Keratinocyte (primary cell): ENCODE results near the gene HOXC4. TPM values are rescaled to one million over a fixed set of nuclear protein-coding genes. Genes with fewer than 3 reads are reported as not detected.

Experiments used
- DNase-seq: peaks from one replicate; pipeline ENCODE4 v3.0.0-alpha.2; 2011; ENCODE audit warnings: low read depth, missing footprints, low spot score
- FAIRE-seq: peaks from 2 replicates; lab custom pipeline; 2011; peaks lifted over from hg19 to GRCh38; lab: Jason Lieb, UNC
- H2AFZ ChIP-seq: 2 replicates; pipeline ENCODE4 v1.6.0; 2012; ENCODE audit warnings: low read length, control low read depth, inconsistent platforms; ENCODE audit not compliant: control insufficient read depth
- H3K27ac ChIP-seq: 2 replicates; pipeline ENCODE4 v1.5.1; 2011; ENCODE audit warnings: low read length; ENCODE audit not compliant: control insufficient read depth, insufficient read depth
- H3K27me3 ChIP-seq: 3 replicates; pipeline ENCODE4 v1.6.0; 2011; ENCODE audit warnings: low read length; ENCODE audit not compliant: control insufficient read depth, insufficient read depth; ENCODE audit errors: extremely low read depth
- H3K36me3 ChIP-seq, 2 experiments: 2 replicates in 1 of 2; 3 replicates in 1 of 2; pipeline ENCODE4 v1.5.1; 2011; ENCODE audit warnings: low read length in 2 of 2, mild to moderate bottlenecking in 1 of 2; ENCODE audit not compliant: control insufficient read depth in 2 of 2, insufficient read depth in 2 of 2; ENCODE audit errors: extremely low read depth in 1 of 2
- H3K4me1 ChIP-seq: 3 replicates; pipeline ENCODE4 v1.5.1; 2011; ENCODE audit warnings: low read length; ENCODE audit not compliant: control insufficient read depth, insufficient read depth; ENCODE audit errors: extremely low read depth
- H3K4me2 ChIP-seq: 3 replicates; pipeline ENCODE4 v1.6.0; 2011; ENCODE audit warnings: low read depth, low read length; ENCODE audit not compliant: control insufficient read depth, insufficient read depth; ENCODE audit errors: extremely low read depth
- H3K4me3 ChIP-seq, 3 experiments: fragments of 200-600 bp in 1 of 3; sonication (generic) in 1 of 3; 2 replicates in 2 of 3; 3 replicates in 1 of 3; pipeline ENCODE4 v1.5.1; 2011 to 2016; ENCODE audit warnings: low read length in 3 of 3, mild to moderate bottlenecking in 3 of 3, control low read depth in 2 of 3, inconsistent platforms in 1 of 3, low read depth in 1 of 3, mixed read lengths in 1 of 3, mixed run types in 1 of 3, moderate library complexity in 1 of 3; ENCODE audit not compliant: control insufficient read depth in 2 of 3, insufficient read depth in 2 of 3; ENCODE audit errors: extremely low read depth in 1 of 3
- H3K79me2 ChIP-seq: 2 replicates; pipeline ENCODE4 v1.6.0; 2012; ENCODE audit warnings: low read length; ENCODE audit not compliant: control insufficient read depth, insufficient read depth
- H3K9ac ChIP-seq: 3 replicates; pipeline ENCODE4 v1.6.0; 2011; ENCODE audit warnings: low read length; ENCODE audit not compliant: control insufficient read depth, insufficient read depth; ENCODE audit errors: extremely low read depth
- H3K9me1 ChIP-seq: 3 replicates; pipeline ENCODE4 v1.6.0; 2011; ENCODE audit warnings: low read length; ENCODE audit not compliant: control insufficient read depth, insufficient read depth; ENCODE audit errors: extremely low read depth
- H3K9me3 ChIP-seq: 2 replicates; pipeline ENCODE4 v1.5.1; 2012; ENCODE audit warnings: low read depth, low read length; ENCODE audit not compliant: control insufficient read depth
- H4K20me1 ChIP-seq: 3 replicates; pipeline ENCODE4 v1.6.0; 2011; ENCODE audit warnings: low read length; ENCODE audit not compliant: control insufficient read depth, insufficient read depth; ENCODE audit errors: extremely low read depth
- EZH2 ChIP-seq: IDR thresholded peaks from one replicate; pipeline ENCODE4 v1.6.1; 2012; ENCODE audit warnings: inconsistent platforms, mild to moderate bottlenecking, low read length, moderate library complexity
- dilution Hi-C: fragments of 300-500 bp; cut with MboI; formaldehyde crosslinking; loops from one replicate; pipeline ENCODE4 v1.7.0; 2020; ENCODE audit warnings: low sequenced_read_pairs; ENCODE audit not compliant: extremely low pct_ligation_motif_present
- polyA plus RNA-seq, 5 experiments: library from polyadenylated mRNA; depleted of rRNA in 3 of 5; stranded (reverse) in 3 of 5; stranded (forward) in 1 of 5; unstranded in 1 of 5; fragments of >200 nt; gene quantifications; 1 replicate in 1 of 5; 2 replicates in 3 of 5; 3 replicates in 1 of 5; pipeline versions ENCODE4 v1.2.1 to v1.2.3, GENCODE V29; 2011 to 2012; ENCODE audit warnings: missing spikeins in 2 of 5, low read depth in 1 of 5, low replicate concordance in 1 of 5
- TF ChIP-seq, protein P1 (sequence below), 3 experiments: IDR thresholded peaks in 1 of 3; conservative IDR thresholded peaks in 1 of 3; optimal IDR thresholded peaks in 1 of 3; 2 replicates in 2 of 3; 3 replicates in 1 of 3; pipeline versions ENCODE3 to v1.5.1; 2011; ENCODE audit warnings: low read length in 3 of 3, mild to moderate bottlenecking in 3 of 3, moderate library complexity in 2 of 3, control low read depth in 1 of 3, inconsistent platforms in 1 of 3; ENCODE audit not compliant: insufficient read depth in 2 of 3; ENCODE audit errors: extremely low read depth in 1 of 3

HOXC4 gene
- polyA plus RNA-seq, 1 donor (not counting 4 experiments of a cell fraction or from before 2014, with no cell fraction given) = 1.8 TPM

GRCh38 chr12:54004841-54005530 is 48.6 kb upstream of the HOXC4 start:
- TF ChIP-seq, protein P1, sequence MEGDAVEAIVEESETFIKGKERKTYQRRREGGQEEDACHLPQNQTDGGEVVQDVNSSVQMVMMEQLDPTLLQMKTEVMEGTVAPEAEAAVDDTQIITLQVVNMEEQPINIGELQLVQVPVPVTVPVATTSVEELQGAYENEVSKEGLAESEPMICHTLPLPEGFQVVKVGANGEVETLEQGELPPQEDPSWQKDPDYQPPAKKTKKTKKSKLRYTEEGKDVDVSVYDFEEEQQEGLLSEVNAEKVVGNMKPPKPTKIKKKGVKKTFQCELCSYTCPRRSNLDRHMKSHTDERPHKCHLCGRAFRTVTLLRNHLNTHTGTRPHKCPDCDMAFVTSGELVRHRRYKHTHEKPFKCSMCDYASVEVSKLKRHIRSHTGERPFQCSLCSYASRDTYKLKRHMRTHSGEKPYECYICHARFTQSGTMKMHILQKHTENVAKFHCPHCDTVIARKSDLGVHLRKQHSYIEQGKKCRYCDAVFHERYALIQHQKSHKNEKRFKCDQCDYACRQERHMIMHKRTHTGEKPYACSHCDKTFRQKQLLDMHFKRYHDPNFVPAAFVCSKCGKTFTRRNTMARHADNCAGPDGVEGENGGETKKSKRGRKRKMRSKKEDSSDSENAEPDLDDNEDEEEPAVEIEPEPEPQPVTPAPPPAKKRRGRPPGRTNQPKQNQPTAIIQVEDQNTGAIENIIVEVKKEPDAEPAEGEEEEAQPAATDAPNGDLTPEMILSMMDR (optimal IDR thresholded peaks at IDR 0.05 in 1 of 3, IDR thresholded peaks at IDR 0.05 in 1 of 3, conservative IDR thresholded peaks at IDR 0.05 in 1 of 3; ENCODE audit: extremely low read depth in 1 of 3, insufficient read depth in 2 of 3, low read length in 3 of 3) = no peak
- no peak for TF ChIP-seq EZH2
- H3K36me3 ChIP-seq = peaks cover 2 to 6% of the 10 kb centered on the region in 2 experiments
- no peak overlapping the region for H3K4me3 ChIP-seq
- no peak overlapping the region for H3K4me2 ChIP-seq
- no peaks in the 10 kb centered on the region for H4K20me1 ChIP-seq
- DNase-seq = no peak
- H3K27ac ChIP-seq = no peak overlapping the region
- H3K9me3 ChIP-seq = no peaks in the 10 kb centered on the region
- H2AFZ ChIP-seq = no peak overlapping the region
- FAIRE-seq = no peak
- dilution Hi-C loops = no loop called here
- H3K27me3 ChIP-seq = no peaks in the 10 kb centered on the region
- H3K79me2 ChIP-seq = peaks cover 48% of the 10 kb centered on the region
- no peak overlapping the region for H3K9ac ChIP-seq
- peaks cover 20% of the 10 kb centered on the region for H3K4me1 ChIP-seq
- H3K9me1 ChIP-seq = no peaks in the 10 kb centered on the region

- no peak for FAIRE-seq
- no peak for DNase-seq
- no peak overlapping the region for H3K27ac ChIP-seq
- peaks cover 2 to 6% of the 10 kb centered on the region in 2 experiments for H3K36me3 ChIP-seq
- peaks cover 20% of the 10 kb centered on the region for H3K4me1 ChIP-seq
- H4K20me1 ChIP-seq = no peaks in the 10 kb centered on the region
- TF ChIP-seq, protein P1 (optimal IDR thresholded peaks at IDR 0.05 in 1 of 3, IDR thresholded peaks at IDR 0.05 in 1 of 3, conservative IDR thresholded peaks at IDR 0.05 in 1 of 3; ENCODE audit: extremely low read depth in 1 of 3, insufficient read depth in 2 of 3, low read length in 3 of 3) = no peak
- no peak for TF ChIP-seq EZH2
- peaks cover 44% of the 10 kb centered on the region for H3K79me2 ChIP-seq
- H3K9ac ChIP-seq = no peak overlapping the region
- H3K4me3 ChIP-seq = no peak overlapping the region
- H3K4me2 ChIP-seq = no peak overlapping the region
- no peaks in the 10 kb centered on the region for H3K27me3 ChIP-seq
- dilution Hi-C loops = no loop called here
- no peaks in the 10 kb centered on the region for H3K9me3 ChIP-seq
- H3K9me1 ChIP-seq = no peaks in the 10 kb centered on the region
- H2AFZ ChIP-seq = no peak overlapping the region
Observed at GRCh38 chr12:54005531-54005852, 48.1 kb upstream of the HOXC4 start.
